HK-2 (cell line): ENCODE data around the gene C1orf53.
"Not testable (repeated sequence)": the region's sequence is repeated elsewhere in the genome, so short reads cannot be mapped to it uniquely, and the experiment has no call there.

Source experiments
- DNase-seq: peaks from one replicate; pipeline ENCODE4 v3.0.0-alpha.2; 2018; ENCODE audit not compliant: unreplicated experiment

The C1orf53 gene

DNA sequence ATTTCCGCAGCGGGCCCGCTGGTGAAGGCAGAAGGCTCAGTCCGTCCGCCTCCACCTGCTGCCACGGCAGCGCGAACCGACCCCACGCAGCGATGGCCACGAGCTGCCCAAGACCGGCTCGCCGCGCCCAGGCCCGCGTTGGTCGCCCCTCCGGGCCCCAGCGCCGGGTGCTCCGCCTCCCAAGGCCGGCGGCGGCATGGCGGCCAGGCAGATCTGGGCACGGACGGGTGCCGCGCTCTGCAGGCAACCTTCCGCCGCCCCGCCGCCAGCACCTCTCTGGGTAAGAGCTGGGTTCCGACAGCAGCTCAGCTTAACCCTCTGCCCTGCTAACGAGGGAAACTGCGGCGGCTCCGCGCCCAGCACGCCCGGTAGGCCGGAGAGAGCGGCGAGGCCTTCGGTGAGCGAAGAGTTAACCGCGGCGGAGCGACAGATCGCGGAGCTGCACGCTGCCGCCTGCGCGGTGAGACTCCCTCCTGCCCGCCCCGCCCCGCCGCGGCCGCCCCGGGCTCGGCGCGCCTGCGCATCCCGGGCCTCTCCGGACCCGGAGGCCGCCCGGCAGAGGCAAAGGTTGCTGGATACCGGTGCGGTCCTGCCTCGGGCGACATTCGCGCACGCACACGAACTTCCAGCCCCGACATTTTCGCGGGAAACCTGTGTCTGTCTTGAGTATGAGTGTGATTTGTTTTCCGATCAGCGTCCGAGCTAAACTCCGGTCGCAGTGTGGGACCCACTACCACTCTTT is at the start of gene C1orf53:
Gene C1orf53 (plus strand): TSS at position 177 of the 742 bp plus-strand sequence. CDS start 20 bp downstream, at position 197.
- peak; percentile 88 for DNase-seq

DNA sequence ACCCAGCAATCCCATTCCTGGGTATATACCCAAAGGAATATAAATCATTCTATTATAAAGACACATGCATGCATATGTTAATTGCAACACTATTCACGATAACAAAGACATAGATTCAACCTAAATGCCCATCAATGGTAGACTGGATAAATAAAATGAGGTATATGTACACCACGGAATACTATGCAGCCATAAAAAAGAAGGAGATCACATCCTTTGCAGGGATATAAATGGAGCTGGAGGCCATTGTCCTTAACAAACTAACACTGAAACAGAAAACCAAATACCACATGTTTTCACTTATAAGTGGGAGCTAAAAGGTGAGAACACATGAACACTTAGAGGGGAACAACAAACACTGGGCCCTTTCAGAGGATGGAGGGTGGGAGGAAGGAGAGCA is 46.7 kb upstream of the C1orf53 start:
- not testable (repeated sequence) for DNase-seq

DNA sequence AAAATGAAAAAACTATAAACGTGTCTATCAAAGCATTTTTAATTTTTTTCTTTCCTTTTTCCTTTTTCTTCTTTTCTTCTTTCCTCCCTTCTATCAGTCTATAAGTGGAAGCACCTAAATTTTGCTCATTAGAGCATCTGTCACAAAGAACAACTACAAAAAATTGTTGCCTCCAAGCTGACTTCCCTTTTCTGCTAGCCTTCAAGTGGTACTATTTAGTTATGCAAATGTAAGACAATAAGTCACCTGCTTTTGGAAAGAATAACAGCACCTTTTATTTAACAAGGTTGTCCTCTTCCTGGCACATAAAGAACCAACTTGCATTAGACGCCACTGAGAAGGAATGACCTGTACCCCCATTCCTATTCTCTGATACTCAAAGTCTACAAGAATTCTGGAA is 45.0 kb upstream of the C1orf53 start:
- no peak for DNase-seq

DNA sequence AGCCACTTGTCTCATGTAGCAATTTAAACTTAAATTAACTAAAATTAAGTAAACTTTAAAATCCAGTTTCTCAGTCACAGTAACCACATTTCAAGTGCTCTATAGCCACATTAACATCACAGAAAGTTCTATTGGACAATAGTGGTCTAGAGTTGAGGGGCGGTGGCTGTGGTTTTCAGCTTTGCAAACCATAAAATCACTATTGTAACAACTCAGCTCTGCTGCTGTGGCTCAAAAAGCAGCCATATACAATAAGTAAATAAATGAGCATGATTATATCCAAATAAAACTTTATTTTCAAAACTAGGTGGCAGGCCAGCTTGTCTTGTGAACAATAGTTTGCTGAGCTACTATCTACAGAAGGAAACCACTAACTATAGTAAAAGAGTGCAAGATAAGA is 43.4 kb upstream of the C1orf53 start:
- DNase-seq: no peak

DNA sequence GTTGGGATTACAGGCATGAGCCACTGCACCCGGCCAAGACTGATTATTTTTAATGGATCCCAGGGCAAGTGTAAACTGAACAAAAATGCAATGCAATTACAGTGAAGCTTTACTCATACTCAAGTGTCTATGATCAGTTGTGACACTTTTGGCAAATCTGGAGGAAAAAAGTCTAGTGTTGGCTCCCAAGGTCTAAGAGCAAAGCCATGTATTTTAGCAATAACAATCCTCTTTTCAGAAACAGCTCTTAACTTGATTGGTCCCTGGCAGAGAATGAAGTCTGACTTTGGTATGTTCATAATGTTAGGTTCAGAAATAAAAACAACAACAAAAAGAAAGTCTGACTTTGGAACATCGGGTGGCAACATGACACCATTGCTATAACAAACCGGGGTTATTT is 40.2 kb upstream of the C1orf53 start:
- DNase-seq: no peak

DNA sequence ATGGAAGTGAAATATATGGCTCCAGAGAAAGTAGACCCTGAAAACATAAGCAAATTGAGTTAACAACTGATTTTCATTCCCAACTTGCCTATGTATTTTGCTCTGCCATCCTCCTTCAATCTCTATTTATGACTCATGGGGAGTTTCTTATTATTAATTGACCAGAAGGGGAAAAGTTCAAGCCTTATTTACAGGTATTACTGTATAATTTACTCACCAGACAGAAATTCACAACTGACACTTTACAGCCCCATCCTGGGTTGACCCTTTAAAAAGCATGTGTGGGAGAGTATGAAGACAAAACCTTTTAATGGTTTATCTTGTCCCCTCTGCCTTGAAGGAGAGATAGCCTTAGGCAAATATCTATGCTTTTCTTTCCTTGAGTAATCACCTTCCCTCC is 39.8 kb upstream of the C1orf53 start:
- no peak for DNase-seq

DNA sequence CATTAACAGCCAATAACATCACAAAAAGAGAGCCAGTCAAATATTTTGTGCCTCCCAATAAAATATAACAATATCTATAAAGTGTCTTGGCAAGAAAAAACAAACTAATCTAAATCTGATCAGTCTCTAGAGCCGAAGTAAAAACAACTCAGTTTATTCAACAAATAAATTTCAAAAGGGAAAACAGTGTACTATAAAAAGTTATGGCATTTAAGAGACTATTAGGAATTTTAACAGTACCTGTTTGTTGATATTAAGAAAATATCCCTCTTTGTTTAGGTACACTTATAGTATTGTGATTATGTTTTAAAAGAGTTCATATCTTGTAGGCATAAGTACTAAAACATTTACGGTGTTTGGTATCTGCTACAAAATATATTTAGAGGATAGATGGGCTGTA is 36.6 kb upstream of the C1orf53 start:
- DNase-seq: no peak

DNA sequence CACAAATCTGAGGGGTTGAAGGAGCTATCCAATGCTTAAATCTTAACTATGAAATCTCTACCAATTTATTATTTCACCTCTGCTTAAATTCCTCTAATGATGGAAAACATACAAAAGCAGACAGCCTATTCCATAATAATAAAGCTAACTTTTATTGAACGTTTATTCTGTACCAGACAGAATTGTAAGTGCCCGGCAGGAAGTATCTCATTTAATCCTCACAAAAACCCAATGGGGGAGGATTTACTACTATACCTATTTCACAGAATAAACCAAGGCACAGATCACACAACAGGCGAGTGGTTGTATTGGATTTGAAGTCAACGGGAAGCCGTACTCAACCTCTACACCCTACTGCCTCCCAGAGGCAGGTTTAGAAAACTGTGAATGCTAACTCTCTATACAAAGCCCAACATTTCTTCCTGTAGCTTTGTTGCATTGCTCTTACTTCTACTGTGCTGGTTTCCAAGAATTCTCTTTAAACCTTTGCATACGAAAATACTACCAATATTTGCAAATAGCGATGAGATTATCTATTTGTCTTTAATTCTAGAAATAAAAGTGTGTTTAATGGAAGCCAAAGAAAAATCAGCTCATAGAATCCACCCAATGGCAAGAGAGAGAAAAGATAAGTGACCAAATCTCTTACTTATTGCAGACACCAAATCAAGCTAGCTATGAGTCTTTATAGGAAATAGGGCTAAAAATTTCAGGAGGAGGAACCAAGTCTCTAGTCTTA is 33.5 kb upstream of the C1orf53 start:
- peak; percentile 22 for DNase-seq

DNA sequence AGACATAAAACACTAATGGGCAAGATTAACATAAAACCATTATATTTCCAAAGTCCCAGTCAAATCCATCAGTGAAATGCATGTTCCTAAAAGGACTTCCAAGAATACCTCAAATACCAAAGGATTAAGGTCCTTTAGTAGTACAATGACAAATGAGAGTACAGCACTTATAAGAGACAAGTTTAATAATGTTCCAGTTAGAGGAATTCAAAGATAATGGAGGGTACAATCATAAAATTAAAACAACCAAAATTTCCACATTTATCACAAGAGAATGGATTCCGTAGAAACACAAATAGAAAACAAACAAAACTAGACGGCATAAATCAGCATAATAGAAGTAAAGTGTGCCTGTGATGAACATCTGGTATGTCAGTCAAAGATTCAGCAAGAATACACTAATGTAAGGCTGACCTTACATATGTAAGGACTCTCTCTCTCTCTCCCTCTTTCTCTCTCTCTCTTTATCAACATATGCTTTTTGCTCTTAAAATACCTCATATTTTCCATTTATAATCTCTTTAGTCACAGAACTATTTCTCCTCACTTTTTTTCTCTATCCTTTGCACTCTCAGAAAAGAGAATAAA is 32.8 kb upstream of the C1orf53 start:
- DNase-seq: no peak

DNA sequence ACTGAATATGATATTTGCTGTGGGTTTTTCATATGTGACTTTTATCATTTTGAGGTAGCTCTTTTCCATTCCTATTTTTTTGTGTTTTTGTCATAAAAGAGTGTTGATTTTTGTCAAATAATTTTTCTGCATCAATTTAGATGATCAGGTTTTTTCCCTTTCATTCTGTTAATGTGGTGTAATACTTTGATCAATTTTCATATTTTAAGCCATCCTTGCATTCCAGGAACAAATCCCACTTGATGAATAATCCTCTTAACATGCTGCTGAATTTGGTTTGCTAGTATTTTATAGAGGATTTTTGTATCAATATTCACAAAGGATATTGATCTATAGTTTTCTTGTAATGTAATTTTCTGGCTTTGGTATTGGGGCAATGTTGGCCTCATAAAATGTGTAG is 25.5 kb upstream of the C1orf53 start:
- DNase-seq: no peak

DNA sequence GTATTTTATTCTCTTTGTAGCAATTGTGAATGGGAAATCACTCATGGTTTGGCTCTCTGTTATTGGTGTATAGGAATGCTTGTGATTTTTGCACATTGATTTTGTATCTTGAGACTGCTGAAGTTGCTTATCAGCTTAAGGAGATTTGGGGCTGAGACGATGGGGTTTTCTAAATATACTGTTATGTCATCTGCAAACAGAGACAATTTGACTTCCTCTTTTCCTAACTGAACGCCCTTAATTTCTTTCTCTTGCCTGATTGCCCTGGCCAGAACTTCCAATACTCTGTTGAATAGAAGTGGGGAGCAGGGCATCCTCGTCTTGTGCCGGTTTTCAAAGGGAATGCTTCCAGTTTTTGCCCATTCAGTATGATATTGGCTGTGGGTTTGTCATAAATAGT is 22.0 kb upstream of the C1orf53 start:
- DNase-seq: not testable (repeated sequence)

DNA sequence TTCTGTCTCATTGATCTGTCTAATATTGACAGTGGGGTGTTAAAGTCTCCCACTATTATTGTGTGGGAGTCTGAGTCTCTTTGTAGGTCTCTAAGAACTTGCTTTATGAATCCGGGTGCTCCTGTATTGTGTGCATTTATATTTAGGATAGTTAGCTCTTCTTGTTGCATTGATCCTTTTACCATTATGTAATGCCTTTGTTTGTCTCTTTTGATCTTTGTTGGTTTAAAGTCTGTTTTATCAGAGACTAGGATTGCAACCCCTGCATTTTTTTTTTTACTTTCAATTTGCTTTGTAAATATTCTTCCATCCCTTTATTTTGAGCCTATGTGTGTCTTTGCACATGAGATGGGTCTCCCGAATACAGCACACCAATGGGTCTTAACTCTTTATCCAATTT is 20.2 kb upstream of the C1orf53 start:
- not testable (repeated sequence) for DNase-seq

DNA sequence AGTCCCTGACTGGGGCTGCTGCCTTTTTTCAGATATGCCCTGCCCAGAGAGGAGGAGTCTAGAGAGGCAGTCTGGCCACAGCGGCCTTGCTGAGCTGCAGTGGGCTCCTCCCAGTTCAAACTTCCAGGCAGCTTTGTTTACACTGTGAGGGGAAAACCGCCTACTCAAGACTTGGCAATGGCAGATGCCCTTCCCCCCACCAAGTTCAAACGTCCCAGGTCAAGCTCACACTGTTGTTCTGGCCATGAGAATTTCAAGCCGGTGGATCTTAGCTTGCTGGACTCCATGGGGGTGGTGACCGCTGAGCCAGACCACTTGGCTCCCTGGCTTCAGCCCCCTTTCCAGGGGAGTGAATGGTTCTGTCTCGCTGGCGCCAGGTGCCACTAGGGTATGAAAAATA is 18.3 kb upstream of the C1orf53 start:
- DNase-seq: no peak

DNA sequence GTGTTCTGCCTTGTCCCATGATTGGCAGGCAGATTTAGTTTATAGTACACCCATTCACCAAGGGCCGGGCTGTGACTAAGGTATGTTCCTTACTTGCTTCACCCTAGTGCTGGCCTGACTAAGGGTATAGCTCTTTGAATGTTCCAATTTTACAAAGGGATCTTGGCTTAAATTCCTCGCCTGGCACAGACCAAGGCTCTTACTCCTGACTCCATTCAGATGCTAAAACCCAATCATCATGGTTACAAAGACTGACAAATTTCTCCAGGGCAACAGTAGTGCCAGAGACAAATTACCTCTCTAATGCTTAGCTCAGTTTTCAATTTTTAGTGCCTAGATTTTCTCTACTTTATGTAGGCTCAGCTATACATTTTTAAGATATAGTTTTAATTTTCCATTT is 11.5 kb upstream of the C1orf53 start:
- no peak for DNase-seq

DNA sequence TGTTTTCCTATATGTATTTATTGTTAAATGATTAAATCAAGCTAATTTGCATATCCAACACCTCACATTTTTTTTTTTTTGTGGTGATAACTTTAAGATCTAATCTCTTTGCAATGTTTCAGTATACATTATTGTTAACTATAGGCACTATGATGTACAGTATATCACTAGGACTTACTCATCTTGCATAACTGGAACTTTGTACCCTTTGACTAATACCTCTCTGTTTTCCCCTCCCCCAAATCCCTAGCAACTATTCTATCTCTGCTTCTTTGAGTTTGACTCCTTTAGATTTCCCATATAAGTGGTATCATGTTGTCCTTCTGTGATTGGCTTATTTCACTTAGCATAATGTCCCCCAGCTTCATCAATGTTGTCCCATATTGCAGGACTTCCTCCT is 9.7 kb upstream of the C1orf53 start:
- no peak for DNase-seq

DNA sequence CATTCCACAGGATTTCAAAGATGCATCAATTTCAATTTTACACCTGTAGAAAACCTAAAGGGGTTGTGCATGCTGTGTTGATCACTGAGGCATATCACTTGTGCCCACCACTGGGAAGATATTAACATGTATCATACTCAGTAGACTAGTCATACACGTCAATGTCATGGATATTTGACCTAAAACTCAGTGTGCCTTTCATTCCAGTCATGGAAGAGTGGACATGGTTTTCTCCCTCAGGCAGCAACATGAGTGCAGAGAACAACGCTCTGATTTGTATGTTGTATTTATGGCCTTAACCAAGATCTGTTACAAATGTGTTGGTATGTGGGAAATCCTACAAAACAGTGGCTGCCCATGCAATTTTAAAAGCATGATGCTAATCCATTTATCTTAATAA is 6.1 kb upstream of the C1orf53 start:
- DNase-seq: no peak

DNA sequence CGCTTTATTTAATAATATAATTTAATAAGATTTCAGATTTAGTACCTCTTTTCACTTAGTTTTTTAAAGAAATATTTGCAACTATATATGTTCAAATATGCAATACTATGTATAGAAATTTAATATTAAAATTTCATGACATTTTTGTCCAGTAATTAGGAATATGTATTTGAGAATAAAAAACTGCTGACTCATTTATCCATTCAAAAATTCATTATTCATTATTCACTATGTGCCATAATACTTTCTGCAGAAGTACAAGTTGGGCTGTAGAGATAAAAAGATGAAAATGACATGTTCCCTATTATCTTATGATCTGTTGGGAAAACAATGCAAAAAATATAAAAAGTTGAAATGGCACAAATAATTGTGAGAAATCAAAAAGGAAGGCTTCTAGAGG is 3.4 kb upstream of the C1orf53 start:
- no peak for DNase-seq

DNA sequence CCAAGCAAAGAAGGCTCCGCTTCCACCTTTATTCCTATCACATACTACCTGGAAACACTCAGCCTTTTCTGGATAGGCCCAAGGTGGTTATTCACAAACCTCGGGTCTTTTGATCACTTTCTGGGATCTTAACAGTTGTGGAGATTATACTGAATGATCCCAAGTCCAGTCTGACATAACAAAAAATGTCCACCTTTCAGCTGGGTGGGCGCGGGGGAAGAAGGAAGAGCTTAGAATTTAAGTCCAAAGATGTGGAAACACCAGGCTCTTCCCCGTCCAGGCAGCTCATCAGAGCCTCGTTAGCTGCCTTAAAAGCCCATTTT is 338 bp upstream of the C1orf53 start:
- DNase-seq: no peak

DNA sequence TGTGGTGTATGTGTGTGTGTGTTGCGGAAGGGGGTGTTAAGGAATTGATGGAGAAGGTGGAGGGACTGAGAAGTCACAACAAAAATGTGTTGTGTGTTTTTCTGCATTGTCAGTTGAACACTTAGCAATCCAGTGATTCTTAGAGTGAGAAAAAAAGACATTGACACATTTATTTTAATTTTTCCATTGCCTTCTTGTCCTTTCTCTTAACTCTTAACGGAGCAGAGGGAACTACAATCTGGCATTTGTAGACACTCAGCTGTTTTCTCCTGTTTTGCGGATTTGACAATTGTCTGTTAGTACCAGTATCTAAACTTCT is 725 bp downstream of the C1orf53 start:
- DNase-seq: no peak

DNA sequence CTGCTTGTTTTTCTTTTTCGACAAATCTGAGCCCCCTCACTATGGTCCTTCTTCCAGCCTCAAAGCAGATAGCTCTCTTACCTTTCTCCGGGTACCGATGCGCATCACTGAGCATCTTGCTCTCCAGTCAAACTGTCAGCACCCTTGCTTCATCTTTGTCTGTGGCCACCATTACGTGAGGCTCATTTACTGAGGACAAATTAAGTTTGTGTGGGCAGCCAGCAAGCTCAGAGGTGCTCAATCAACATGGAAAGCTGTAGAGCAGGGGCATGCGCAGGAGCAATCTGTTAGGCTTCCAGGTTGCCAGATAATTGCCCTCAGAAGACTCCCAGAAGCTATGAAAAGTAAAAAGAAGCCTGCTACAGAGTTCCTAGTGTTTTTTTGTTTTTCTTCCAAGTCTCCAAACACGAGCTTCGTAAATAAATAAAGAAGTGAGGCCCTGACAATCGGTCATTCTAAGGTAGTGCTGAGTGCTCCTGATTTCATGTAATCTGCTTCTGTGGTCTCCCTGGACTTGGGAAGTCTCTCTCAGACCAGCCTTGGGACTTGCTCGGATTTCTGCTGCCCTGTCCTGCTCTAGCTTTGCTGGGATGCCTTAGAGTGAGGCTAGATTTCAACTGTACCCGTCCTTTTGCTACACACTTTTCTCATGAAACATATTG is 1.8 kb downstream of the C1orf53 start:
- no peak for DNase-seq

DNA sequence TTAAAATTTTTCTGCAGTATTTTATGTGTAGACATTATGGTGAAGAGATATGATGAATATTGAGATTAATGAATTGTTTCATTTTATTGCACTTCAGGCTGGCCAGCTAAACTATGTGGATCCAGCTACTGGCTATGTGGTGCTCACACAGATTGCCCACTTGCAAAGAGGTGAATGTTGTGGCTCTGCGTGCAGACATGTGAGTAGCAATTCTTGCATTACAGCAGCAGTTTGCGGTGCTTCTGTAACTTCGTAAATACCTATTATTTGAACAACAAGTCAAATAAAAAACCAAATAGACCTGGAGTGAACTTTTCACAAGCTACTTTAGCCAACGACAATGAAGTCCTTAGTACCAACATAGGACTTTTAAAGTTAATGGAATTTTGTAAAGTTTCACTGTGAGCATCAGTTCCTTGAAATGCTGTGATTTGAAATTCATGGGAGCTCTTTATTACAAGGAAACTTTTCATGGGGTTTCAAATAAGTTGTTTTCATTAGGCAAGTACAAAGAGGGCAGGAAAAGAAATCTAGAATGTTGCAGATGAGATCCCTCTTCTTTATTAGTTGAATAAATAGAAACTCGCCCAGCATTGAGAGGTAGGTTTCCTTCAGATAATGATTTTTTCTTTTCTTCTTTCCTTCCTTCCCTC is 3.4 kb downstream of the C1orf53 start:
- no peak for DNase-seq

DNA sequence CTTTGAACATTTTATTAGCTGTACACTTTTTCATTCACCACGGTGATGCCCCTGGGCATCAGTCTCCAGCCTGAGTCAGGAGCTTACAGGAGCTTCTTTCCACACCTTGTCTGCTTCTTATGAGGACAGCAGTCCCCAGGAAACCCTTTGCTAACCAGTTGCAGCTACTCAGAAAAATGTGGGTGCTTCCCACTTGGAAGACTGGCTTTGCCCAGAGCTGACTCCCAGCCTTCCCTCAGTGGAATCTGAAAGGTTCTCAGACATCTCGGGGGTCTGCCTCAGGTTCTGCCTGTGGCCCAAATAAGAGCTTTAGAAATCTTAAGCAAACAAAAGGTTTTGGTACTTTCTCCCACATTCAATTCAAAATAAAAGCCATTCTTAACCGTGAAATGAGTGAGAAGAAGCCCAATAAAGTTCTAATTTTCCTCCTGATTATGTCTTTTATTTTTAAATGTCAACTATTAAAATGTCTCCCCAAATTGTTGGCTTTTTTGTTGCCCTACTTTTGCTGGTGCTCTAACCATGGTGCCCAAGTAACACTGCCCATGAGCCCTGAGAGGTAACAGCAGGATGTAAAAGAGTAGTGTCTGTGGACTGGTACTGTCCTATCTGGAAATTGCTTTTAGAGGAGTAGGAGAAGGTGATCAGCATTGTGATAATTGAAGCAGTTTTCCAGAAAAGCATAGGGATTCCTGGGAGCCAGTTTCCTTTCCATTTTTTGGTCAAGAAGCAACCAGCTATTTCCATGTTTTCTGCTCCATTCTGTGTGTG is 5.6 kb downstream of the C1orf53 start:
- DNase-seq: no peak
